ENCODE data around the gene LARP1B. TPM values are rescaled to one million over a fixed set of nuclear protein-coding genes. Genes with fewer than 3 reads are reported as not detected.

Gene LARP1B
- total and polyA plus RNA-seq, 4 donors, result 17.5 to 69.6 (median 23.7) TPM

DNA sequence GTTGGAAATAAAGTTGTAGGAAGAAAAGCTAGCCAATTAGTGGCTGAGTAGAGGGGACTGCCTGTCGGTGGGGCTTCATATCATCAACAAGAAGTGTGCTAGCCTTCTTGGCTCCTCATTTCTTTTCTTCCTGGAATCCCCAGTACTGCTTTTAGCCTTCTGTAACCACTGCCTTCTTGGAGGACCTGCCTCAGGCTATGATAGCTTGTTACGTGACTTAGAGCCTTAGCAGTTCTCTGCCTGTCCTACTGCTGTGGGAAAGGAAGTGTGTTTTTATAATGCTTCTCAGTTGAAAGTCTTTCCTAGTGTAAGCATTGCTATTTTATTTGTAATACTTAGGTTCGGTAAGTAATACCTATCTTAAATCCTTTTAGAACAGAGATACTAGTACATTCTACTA lies 61.9 kb downstream of the LARP1B start (continued):
- TF ChIP-seq, protein P1, sequence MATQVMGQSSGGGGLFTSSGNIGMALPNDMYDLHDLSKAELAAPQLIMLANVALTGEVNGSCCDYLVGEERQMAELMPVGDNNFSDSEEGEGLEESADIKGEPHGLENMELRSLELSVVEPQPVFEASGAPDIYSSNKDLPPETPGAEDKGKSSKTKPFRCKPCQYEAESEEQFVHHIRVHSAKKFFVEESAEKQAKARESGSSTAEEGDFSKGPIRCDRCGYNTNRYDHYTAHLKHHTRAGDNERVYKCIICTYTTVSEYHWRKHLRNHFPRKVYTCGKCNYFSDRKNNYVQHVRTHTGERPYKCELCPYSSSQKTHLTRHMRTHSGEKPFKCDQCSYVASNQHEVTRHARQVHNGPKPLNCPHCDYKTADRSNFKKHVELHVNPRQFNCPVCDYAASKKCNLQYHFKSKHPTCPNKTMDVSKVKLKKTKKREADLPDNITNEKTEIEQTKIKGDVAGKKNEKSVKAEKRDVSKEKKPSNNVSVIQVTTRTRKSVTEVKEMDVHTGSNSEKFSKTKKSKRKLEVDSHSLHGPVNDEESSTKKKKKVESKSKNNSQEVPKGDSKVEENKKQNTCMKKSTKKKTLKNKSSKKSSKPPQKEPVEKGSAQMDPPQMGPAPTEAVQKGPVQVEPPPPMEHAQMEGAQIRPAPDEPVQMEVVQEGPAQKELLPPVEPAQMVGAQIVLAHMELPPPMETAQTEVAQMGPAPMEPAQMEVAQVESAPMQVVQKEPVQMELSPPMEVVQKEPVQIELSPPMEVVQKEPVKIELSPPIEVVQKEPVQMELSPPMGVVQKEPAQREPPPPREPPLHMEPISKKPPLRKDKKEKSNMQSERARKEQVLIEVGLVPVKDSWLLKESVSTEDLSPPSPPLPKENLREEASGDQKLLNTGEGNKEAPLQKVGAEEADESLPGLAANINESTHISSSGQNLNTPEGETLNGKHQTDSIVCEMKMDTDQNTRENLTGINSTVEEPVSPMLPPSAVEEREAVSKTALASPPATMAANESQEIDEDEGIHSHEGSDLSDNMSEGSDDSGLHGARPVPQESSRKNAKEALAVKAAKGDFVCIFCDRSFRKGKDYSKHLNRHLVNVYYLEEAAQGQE (IDR thresholded peaks at IDR 0.05), result no peak
- TF ChIP-seq EGR1 (IDR thresholded peaks at IDR 0.05; ENCODE audit: low read depth in 2 of 2) (no peak), NR2F2 (IDR thresholded peaks at IDR 0.05) (no peak)

DNA sequence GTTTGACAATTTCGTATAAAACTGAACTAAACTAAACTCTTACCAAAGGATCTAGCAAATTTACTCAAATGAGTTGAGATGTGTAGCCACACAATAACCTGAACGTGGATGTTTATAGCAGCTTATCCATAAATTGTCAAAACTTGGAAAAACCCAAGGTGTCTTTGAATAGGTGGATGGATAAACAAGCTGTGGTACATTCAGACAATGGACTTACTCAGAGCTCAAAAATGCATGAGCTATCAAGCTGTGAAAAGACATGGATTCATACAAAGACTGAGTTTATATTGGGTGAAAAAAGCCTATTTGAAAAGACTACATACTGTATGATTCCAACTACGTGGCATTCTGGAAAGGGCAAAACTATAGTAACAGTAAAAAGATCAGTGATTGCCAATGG lies 69.5 kb downstream of the LARP1B start:
- H3K4me1 ChIP-seq (ENCODE audit: control insufficient read depth in 4 of 4, insufficient read depth in 4 of 4, low read length in 3 of 4), result no peaks in the 10 kb centered on the region
- H3K36me3 ChIP-seq (ENCODE audit: control insufficient read depth in 4 of 4, insufficient read depth in 3 of 4, low read depth in 1 of 4, low read length in 3 of 4), result peaks cover 2 to 9% (median 4%) of the 10 kb centered on the region in 4 donors
- WGBS, result 97% methylated on average over 3 of the region's 3 CpGs
- TF ChIP-seq HNF4A (conservative IDR thresholded peaks at IDR 0.05) (no peak), JUND (IDR thresholded peaks at IDR 0.05) (no peak), EGR1 (IDR thresholded peaks at IDR 0.05; ENCODE audit: low read depth in 2 of 2) (no peak), TAF1 (conservative IDR thresholded peaks at IDR 0.05) (no peak), SP1 (IDR thresholded peaks at IDR 0.05) (no peak), FOXA2 (IDR thresholded peaks at IDR 0.05) (no peak), ATF3 (IDR thresholded peaks at IDR 0.05) (no peak), HNF4G (IDR thresholded peaks at IDR 0.05) (no peak), RAD21 (IDR thresholded peaks at IDR 0.05) (no peak), FOXA1 (IDR thresholded peaks at IDR 0.05) (no peak), ZBTB33 (IDR thresholded peaks at IDR 0.05) (no peak), NR2F2 (IDR thresholded peaks at IDR 0.05) (no peak)
- TF ChIP-seq, protein P1 (IDR thresholded peaks at IDR 0.05), result no peak
- TF ChIP-seq, protein P2, sequence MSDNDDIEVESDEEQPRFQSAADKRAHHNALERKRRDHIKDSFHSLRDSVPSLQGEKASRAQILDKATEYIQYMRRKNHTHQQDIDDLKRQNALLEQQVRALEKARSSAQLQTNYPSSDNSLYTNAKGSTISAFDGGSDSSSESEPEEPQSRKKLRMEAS (IDR thresholded peaks at IDR 0.05), result no peak
- TF ChIP-seq, protein P3, sequence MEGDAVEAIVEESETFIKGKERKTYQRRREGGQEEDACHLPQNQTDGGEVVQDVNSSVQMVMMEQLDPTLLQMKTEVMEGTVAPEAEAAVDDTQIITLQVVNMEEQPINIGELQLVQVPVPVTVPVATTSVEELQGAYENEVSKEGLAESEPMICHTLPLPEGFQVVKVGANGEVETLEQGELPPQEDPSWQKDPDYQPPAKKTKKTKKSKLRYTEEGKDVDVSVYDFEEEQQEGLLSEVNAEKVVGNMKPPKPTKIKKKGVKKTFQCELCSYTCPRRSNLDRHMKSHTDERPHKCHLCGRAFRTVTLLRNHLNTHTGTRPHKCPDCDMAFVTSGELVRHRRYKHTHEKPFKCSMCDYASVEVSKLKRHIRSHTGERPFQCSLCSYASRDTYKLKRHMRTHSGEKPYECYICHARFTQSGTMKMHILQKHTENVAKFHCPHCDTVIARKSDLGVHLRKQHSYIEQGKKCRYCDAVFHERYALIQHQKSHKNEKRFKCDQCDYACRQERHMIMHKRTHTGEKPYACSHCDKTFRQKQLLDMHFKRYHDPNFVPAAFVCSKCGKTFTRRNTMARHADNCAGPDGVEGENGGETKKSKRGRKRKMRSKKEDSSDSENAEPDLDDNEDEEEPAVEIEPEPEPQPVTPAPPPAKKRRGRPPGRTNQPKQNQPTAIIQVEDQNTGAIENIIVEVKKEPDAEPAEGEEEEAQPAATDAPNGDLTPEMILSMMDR (IDR thresholded peaks at IDR 0.05; ENCODE audit: low read depth, low read length, missing input control), result no peak
- no peaks in the 10 kb centered on the region for H3K27me3 ChIP-seq (ENCODE audit: control insufficient read depth in 4 of 4, insufficient read depth in 4 of 4, low read length in 3 of 4)
- H3K4me3 ChIP-seq (ENCODE audit: low read depth in 1 of 3, low read length in 3 of 3), result no peak overlapping the region
- no peaks in the 10 kb centered on the region for H3K9me3 ChIP-seq (ENCODE audit: control insufficient read depth in 4 of 4, low read length in 3 of 4)
- no peak overlapping the region for H3K27ac ChIP-seq (ENCODE audit: low read depth in 1 of 2, low read length in 2 of 2)
- no peak overlapping the region for H3K9ac ChIP-seq (ENCODE audit: low read depth in 1 of 2, low read length in 2 of 2)
- no peak for DNase-seq (ENCODE audit: low spot score)
